GM19467 (cell line): Measurements from ENCODE around the gene GAL3ST1.

Experiments
- ATAC-seq: cut with Tn5 transposase; IDR thresholded peaks from one replicate; pipeline ENCODE4 v1.9.1; 2021; ENCODE audit warnings: mild to moderate bottlenecking, moderate library complexity; ENCODE audit not compliant: unreplicated experiment

The GAL3ST1 gene

DNA sequence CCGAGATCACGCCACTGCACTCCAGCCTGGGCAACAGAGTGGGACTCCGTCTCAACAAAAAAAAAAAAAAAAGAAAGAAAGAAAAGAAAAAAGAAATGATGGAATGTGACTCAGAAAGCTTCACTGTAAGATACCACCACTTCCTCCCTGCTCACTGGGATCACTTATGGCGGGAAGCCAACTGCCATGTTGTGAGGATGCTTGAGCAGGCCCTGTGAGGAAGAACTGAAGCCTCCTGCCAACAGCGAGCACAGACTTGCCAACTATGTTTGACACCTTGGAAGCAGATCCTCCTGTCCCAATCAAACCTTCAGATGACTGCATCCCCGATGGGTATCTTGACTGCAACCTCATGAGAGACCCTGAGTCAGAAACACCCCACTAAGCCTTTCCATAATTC lies 36.2 kb downstream of the GAL3ST1 start:
- ATAC-seq = no peak

DNA sequence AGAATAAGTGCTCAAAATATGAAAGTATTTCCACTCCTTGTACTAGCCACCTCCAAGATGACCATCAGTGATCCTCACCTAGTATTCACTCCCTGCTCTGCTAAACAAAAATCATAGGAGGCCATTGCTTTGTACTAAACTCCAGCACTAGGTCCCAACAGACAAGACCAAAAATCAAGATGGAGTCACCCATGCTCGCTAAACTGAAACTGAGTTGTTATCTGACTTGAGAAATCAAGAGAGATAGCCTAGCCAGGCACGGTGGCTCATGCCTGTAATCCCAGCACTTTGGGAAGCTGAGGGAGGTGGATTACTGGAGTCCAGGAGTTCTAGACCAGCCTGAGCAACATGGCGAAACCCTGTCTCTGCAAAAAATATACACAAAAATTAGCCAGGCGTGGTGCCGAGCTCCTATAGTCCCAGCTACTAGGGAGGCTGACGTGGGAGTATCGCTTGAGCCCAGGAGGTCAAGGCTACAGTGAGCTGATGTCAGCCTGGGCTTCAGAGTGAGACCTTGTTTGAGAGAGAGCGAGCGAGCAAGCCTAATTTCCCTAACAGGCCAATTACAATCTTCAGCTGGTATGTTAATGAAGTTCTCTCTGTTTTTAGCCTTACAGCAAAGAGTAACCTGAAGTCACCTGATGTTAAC lies 37.3 kb downstream of the GAL3ST1 start:
- ATAC-seq = no peak

DNA sequence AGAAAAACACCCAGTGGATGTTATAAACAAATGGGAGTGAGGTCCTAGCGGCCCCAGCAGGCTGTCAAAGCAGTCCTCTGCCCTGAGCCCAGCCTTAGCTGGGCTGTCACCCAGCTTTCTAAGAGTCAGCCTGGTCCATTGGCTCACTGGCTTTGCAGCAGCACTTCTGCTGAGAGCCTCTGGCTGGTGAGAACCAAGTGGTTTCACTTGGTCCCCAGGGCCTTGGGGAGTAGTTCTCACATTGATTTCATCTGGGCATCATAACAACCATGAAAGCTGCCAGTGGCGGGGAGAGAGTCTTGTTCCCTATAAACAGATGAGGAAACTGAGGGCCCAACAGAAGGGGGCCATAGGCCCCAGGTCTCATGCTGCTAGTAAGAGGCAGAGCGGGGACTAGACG lies 39.3 kb downstream of the GAL3ST1 start:
- ATAC-seq = no peak

DNA sequence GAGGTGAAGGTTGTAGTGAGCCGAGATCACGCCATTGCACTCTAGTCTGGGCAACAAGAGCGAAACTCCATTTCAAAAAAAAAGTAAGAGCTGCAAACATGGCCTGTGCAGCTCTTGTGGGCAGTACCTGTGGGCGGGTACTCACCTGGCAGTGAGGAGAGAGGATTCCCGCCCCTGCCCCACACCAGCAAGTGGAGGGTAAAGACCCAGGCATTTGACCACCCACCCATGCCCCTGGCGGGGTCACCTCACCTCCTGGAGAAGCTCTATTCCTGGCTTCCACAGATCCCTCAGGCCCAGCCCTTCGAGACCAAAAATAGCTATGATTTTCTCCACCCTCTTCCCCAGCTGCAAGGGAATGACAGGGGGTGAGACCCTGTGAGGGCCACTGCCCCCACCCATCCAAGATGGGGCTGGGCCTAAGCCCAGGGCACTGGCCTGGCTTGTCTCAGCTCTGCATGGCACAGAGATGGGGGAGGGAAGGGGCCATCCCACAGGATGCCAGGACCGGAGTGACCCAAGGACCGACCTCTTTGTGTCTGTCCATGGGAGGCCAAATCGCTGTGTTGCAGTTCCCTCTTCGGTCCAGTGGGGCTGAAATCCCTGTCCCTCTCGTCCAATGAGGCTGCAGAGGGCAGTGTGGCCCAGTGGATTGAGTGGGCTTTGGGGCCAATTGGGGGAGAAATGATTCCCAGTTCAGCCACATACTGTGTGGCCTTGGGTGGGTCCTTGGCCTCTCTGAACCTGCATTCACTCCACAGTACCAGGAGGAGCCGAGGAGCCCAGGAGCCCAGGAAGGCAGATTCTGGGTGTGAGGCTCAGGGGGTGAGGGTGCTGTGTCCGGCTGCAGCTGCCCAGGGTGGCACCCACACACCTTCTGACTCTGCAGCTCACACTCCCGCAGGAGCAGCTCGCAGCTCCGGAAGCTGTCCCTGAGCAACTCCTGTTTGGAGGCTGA lies 42.5 kb downstream of the GAL3ST1 start:
- no peak for ATAC-seq

DNA sequence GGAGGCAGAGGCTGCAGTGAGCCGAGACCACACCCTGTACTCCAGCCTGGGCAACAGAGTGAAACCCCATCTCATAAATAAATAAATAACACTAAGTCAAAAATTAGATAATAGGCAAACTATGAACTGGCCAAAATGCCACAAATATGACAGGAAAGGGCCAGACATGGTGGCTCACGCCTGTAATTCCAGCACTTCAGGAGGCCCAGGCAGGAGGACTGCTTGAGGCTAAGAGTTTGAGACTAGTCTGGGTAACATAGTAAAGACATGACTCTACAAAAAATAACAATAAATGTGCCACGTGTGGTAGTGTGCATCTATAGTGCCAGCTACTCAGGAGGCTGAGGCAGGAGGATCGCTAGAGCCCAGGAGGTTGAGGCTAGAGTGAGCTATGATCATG lies 47.8 kb downstream of the GAL3ST1 start:
- ATAC-seq = no peak

DNA sequence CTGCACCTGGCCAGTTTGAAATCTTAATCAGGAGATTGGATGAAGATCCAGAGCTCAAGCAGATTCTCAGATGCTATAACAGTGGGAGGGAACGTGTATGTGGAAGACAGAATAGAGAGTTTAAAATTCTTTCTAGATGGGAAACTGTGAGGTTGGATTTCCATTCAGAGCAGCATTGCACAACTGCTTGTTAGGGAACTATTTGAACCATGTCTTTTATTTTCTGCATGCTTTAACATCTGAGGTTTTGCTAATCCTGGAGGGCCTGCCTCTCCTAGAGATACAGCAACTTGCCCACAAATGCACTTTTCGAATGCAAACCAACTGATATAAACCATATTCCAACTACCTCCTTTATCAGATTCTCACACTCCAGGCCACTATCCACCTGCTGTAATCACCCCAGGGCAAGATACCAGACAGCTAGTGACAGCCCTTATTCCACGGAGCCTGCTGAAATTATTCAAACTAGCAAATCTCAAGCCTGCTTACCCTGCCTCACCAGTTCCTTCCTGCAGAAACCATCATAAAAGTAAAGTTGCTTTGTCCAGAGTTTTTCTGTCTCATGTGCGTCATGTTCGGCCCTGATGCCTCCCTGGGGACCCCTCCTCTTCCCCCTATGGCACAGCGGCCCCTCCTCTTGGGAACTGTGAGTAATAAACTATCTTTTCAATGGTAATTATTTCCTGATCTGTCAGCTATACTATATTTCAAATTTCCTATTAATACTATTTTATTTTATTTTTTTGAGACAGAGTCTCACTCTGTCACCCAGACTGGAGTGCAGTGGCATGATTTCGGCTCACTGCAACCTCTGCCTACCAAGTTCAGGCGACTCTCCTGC lies 50.6 kb downstream of the GAL3ST1 start:
- no peak for ATAC-seq

DNA sequence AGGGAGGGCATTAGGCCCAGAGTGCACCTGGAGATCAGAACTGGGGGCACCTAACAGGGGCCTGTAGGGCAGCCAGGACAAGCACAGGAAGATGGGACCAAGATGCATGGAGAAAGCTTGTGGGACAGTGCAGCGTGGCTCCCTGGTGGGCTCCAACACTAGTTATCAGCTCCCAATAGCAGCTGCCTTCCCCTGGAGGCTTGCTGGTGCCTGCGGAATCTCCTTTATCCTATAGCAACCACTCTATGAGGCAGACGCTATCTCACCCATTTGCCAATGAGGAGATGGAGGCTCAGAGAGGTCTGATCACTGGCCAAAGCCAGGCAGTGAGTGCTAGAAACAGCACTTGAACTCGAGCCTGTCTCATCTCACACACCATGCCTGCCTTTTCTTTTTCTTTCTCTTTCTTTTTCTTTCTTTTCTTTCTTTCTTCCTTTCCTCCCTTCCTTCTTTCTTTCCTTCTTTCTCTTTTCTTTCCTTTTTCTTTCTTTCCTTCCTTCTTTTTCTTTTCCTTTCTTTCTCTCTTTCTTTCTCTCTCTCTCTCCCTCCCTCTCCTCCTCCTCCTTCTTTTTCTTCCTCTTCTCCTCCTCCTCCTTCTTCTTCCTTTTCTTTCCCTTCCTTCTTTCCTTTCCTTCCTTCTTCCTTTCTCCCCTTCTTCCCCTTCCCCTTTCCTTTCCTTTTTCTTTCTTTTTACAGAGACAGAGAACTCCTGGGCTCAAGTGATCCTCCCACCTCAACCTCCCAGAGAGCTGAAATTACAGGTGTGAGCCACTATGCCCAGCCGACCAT lies 52.9 kb downstream of the GAL3ST1 start:
- ATAC-seq = no peak

DNA sequence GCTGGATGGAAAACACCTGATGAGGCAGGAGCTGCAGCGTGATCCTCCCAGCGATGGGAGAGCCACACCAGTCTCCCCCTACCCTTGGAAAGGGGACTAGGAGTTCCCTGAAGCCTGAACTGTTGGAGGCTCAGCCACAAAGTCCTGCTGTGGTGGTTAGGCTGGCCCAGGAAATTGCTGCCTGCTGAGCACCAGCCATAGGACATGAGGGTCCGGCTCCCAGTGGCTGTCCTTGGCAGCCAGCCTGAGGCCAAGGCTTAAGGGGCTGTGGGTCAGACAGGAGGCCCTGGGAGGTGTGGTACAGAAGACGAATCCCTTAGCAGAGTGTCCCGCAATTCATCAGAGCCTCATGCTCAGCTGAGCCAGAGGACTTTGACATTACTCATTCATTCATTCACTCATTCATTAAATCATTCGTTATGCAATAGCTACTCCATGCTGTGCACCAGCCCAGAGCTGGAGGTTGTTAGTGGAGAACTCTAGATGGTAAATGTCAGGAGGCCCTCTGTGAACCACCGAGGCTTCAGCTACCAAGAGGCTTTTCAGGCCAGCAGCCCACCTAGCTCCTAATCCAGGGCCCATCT lies 54.5 kb downstream of the GAL3ST1 start:
- no peak for ATAC-seq

DNA sequence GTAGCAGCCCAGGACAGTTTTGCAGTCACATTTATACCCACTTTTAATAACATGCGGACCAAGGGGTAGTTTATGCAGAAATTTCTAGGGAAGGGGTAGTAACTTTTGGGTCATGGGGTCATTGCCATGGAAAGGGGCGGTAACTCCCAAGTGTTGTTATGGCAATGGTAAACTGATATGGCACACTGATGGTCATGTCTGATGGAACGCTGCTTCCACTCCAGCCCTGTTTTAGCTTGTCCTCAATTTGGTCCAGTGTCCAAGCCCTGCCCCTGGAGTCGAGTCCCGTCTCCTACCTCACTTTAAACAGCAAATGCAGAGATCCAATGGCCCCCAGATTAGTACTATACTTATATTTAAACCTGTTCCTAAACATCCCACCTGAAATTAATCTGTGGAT lies 57.7 kb downstream of the GAL3ST1 start:
- no peak for ATAC-seq

DNA sequence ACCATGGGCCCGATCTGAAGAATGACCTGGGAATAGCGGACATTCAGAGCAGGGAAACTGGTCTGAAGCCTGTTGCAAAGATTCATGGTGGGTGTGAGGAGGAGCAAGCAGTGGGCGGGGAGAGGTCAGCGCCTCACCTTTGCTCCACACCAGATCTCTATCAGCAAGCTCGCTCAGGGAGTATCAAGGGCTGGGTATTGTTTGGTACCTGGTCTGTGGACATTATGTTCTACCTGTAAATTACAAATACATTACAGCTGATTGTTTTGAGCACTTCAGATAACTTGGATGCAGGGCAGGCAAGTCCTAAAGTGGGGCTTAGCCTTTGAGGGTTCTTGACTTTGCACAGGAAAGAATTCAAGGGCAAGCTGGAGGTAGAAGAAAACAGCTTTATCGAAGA lies 58.2 kb downstream of the GAL3ST1 start:
- ATAC-seq = no peak

DNA sequence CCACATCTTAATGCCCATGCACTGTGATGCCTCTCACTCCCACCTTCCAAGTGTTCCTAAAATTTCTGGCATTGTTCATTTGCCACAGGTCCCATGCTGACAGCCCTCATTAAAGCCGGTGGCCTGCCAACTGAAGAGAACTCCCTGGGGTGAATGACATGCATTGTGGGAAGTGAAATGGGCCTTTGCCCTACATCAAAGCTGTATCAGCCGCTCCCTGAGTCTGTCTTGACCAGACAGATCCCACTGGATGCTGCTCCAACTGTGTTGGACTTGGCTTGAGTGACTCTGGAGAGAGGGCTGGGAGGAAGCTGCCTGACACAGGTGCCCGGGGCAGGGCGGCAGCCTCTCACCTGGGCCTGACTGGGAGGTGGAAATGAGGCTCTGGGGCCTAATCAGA lies 60.2 kb downstream of the GAL3ST1 start:
- no peak for ATAC-seq

DNA sequence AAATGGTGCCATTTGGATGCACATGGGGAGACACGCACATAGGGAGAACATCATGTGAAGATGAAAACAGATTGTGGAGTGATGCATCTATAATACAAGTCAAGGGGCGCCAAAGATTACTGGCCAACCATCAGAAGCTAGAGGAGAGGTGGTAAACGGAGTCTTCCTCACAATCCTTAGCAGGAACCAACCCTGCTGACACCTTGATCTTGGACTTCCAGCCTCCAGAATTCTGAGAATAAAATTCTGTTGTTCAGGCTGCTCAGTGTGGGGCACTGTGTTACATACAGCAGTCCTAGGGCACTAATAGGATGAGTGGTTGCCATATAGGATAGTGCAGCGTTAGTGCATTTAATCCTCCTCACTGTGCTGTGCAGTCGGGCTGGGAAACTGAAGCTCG lies 61.0 kb downstream of the GAL3ST1 start:
- no peak for ATAC-seq

DNA sequence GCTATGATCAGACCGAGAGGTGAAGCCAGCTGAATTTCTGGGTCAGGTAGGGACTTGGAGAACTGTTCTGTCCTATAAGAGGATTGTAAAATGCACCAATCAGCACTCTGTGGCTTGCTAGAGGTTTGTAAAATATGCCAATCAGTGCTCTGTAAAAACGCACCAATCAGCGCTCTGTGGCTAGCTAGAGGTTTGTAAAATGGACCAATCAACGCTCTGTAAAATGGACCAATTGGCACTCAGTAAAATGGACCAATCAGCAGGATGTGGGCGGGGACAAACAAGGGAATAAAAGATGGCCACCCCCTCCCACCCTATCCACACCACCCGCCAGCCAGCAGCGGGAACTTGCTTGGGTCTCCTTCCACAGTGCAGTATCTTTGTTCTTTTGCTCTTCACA lies 62.6 kb downstream of the GAL3ST1 start:
- ATAC-seq = no peak

DNA sequence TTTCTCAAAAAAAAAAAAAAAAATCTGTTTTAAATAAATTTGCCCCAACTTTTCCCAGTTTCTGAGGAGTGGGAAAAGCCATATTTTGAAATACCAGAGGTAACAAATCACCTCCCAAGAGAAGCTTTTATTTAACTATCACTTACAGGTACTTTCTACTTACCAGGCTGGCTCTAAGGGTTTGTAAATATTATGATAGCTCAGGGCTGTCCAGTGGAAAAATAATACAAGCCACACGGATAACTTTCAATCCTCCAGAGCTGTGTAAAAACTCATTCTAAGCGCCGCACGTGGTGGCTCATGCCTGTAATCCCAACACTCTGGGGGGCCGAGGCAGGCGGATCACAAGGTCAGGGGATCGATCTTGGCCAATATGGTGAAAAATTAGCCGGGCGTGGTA lies 63.4 kb downstream of the GAL3ST1 start:
- ATAC-seq = no peak

DNA sequence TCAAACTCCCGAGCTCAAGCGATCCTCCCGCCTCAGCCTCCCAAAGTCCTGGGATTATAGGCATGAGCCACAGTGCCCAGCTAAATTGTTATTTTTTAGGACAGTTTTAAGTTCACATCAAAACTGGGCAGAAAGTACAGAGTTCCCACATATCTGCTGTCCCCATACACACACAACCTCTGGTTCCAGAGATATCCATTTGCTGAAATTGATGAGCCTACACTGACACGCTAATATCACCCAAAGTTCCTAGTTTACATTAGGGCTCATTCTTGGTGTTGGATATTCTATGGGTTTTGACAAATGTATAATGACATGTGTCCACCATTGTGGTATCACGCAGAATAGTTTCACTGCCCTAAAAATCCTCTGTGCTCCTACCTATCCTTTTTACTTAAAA lies 66.2 kb downstream of the GAL3ST1 start:
- no peak for ATAC-seq

DNA sequence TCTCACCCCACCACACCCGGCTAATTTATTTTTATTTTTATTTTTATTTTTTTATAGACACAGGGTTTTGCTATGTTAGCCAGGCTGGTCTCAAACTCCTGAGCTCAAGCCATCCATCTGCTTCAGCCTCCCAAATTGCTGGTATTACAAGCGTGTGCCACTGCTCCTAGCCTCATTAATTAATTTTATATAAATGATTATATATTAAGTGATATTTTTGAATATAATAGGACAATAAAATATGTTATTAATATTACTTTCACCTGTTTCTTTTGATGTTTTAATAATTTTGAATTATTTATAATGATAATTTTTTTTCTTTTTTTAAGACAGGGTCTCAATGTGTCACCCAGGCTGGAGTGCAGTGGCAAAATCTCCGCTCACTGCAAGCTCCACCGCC lies 66.8 kb downstream of the GAL3ST1 start:
- ATAC-seq = no peak

DNA sequence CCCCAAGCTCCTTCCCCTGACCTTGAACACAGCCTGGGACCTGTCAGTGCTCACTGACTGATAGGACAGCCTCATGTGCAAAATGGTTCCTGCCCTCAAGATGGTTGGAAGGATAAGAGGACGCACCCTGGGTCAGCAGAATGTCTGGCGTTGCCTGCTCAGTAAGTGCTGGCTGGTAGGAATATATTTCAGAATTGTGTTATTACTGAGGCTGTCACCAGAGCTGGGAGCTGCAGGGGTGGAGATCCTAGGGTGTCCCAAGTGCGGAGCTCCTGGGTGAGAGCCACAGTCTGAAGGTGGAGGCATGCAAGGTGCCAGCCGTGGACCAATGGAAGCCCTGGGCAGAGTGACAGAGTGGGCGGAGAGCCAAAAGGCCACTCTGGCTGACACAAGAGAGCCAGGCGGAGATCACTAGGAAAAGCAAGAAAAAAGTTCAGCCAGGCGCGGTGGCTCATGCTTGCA lies 67.9 kb downstream of the GAL3ST1 start:
- ATAC-seq = no peak
